GM19372 (cell line): ENCODE data around the gene CD300LD.
"Not testable (repeated sequence)": the region's sequence is repeated elsewhere in the genome, so short reads cannot be mapped to it uniquely, and the experiment has no call there.

Source experiments
- ATAC-seq: cut with Tn5 transposase; IDR thresholded peaks from one replicate; pipeline ENCODE4 v1.9.1; 2021; ENCODE audit warnings: mild to moderate bottlenecking, low read depth, moderate library complexity; ENCODE audit not compliant: unreplicated experiment

The CD300LD gene

DNA sequence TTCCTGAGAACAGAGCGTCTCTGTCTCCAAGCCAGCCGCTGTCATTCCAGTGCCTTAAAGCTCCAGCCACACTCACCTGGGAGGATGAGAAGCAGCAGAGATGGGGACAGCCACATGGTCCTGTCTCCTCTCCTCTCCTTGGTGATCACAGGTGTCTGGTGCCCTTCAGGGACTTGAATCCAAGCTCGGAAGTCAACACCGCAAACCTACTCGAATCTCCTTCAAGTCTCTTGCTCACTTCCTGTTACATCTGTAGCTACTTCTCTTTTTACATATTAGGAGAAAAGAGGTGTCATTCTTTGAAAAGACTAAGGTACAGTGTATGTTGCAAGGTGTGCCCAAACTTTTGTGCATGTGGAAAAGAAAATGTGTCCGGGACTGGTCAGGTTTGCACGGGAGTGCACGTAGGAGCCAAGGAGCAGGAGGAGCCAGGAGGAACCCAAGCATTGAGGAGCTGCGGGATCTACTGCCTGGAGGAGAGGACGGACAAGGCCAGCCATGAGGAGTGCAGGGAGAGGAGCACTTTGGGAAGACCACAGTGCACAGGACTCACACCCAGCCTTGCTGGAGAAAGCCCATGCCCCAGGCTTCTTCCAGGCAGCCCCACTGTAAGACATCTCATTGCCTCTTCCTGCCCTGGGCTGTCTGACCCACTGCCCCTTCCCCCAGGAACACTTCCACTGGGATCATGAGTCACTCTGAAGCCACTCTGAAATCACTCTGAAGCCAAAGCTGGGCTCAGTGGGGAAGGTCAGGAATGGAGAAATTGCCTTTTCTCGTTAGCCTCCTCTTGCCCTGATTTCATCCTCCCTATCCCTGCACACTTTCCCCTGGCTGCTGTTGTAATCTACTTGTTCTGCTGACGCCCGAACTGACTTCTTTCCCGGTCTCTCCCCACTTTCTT, at the start of gene CD300LD:
CD300LD (minus strand) TSS at position 197 of the 904 bp plus-strand sequence; CDS start at position 116, 81 bp downstream.
- no peak for ATAC-seq

DNA sequence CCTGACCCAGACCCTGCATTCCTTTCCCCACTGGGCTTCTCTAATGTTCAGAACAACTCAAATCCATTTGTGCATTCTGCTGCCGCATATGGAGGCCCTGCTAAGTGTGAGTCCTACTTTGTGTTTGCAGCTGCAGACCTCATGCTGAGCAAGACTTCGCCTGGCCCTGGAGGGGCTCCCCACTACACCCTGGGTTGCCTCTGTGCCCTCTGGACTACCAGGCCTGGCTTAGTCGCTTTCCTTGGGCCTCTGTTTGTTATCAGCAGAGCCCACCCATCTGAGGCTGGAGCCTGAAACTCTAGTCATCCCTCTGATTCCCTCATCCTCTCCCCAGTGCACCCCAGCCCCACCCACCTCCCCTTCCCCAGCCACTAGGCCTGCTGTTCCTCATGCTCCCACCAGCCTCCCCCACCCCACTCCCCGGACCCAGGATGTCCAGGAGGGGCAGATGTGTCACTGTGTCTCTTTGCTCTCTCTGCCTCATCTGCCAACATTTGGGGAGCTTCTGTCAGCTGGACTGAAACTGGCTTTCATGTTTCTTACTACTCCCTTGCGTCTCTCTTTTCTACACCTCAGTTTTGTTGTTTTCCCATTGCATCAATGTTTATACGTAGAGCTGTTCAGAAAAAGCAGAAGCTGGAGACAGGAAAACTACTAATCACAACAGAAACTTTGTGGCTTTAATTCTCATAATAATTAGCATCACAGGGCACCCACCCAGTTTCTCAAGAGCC, 49.3 kb upstream of the CD300LD start:
- ATAC-seq = no peak

DNA sequence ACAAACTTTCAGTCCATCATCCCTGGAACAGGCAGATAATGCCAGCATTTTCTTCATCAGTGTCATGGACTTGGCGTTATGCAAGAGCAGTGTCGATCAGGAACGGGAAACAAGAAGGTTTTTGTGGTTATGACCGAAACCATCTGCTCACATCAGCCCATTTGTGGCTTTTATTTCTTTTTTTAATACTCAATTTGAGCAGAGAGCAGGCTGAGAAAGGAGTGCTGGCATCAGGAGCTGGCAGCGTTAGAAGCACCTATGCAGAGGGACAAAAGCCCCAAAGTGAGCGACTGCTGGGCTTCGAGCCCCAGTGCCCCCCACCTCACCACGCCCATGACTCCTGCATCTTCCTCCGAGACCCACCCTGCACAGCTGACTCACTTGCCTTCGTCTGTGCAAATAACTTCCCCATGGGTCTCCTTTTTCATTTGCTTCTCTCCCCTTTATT, 47.6 kb upstream of the CD300LD start:
- no peak for ATAC-seq

DNA sequence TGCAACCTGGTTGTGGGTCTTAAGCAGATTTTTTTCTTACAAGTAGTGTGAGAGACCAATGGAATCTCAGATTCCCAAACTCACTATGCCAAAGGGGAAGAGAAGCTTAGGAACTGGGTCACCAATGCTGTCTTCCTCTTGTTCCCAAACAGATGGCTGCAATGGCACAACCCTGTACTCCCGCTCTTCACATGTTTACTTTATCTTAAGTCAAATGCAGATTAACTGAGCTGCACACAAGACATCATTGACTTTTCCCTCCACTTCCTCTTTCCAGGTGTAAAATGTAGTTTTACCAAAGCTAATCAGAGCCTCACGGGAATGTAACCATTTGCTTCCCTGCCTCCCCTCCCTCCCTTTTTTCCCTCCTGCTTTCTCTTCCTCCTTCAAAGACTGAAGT, 45.8 kb upstream of the CD300LD start:
- no peak for ATAC-seq

DNA sequence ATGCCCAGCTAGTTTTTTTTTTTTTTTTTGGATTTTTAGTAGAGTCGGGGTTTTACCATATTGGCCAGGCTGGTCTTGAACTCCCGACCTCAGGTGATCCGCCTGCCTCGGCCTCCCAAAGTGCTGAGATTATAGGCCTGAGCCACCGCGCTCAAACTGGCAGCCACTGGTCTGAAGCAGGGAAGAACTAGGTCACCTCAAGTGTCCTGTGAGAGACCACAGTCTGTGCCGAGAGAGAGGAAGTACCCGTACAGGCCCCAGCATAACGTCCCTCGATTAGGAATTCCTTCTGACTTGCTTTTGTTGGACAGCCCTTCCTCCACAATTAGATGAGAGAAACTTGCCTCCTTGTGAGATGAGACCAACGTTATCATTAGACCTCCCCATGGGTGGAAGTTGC, 45.2 kb upstream of the CD300LD start:
- no peak for ATAC-seq

DNA sequence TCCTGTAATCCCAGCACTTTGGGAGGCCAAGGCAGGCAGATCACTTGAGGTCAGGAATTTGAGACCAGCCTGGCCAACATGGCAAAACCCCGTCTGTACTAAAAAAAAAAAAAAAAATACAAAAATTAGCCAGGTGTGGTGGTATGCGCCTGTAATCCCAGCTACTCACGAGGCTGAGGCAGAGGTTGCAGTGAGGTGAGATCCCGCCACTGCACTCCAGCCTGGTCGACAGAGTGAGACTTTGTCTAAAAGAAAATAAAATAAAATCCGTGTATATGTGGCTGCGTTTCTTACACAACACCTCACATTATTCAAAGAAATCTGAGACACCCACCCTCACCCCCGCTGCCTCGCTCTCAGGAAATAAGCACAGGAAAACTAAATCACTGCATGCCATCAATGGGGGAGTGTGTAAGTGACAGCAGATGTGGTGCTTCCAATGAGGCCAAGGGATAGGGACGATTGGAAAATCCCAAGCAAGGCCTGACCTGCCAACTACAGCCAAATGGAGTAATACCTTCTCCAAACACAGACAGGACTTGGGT, 44.5 kb upstream of the CD300LD start:
- not testable (repeated sequence) for ATAC-seq

- no peak for ATAC-seq
Observed at GRCh38 chr17:74635418-74635817, 43.3 kb upstream of the CD300LD start.

GRCh38 chr17:74633326-74633725, 41.2 kb upstream of the CD300LD start:
- ATAC-seq = no peak

DNA sequence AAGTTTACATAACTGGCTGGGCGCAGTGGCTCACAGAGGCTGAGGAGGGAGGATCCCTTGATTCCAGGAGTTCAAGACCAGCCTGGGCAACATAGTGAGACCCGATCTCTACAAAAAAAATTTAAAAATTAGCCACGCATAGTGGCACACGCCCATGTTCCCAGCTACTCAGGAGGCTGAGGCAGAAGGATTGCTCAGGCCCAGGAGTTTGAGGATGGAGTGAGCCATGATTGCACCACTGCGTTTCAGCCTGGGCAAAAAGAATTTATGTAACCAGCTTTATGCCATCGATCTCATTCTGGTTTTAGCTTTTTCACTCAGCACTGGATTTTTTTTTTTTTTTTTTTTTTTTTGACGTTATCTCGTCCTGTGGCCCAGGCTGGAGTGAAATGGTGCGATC, 40.5 kb upstream of the CD300LD start:
- no peak for ATAC-seq

GRCh38 chr17:74631468-74632450, 39.7 kb upstream of the CD300LD start:
- no peak for ATAC-seq

DNA sequence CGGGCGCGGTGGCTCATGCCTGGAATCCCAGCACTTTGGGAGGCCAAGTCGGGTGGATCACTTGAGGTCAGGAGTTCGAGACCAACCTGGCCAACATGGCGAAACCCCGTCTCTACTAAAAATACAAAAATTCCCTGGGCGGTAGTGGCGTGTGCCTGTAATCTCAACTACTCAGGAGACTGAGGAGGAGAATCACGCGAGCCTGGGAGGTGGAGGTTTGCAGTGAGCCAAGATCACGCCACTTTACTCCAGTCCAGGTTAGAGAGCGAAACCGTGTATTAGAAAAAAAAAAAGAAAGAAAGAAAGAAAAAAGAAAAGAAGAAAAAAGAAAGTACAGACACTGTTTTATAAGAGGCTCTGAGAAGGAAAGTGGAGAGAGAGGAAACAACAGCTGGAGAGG, 38.2 kb upstream of the CD300LD start:
- not testable (repeated sequence) for ATAC-seq

- no peak for ATAC-seq
Observed at GRCh38 chr17:74625661-74626060, 33.6 kb upstream of the CD300LD start.

DNA sequence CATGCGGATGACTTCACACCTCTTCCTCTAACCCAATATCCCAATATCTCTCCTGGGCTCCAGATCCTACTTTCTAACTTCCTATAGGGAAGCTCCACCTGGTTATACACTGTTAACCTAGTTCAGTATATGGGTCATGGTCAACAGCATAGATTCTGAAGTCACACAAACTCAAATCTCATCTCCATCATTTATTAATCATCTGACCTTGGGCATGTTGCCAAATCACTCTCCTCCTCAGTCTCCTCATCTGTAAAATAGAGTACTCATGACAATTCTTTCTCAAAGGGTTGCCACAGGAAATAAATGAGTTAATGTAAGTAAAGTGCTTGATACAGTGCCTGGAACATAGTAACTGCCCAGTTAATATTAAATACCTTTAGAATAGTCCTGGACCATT, 32.0 kb upstream of the CD300LD start:
- no peak for ATAC-seq

DNA sequence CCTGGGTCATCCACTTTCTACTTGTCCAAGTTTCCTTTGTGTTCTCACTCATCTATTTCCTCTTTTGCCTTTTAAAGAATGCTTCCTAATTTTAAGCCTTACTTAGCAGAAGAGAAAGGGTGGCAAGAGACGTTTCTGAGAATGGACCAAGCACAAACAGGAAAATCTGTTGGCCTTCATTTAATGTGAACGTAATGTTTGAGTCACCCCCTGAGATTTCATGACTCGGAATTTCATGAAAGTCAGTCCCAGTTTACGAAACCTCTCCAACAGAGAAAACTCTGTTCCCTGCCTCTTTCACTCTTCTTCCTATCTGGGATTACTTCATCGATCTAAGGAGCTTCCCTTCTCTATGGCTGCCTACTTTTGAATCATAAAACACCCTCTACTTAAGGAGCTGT, 31.6 kb upstream of the CD300LD start, which contains the start of gene CD300E:
CD300E (minus strand) TSS at position 46 of the 401 bp plus-strand sequence. CDS start 117 bp downstream, outside the sequence.
- no peak for ATAC-seq

- no peak for ATAC-seq
Observed at GRCh38 chr17:74619077-74619673, 27.1 kb upstream of the CD300LD start.

DNA sequence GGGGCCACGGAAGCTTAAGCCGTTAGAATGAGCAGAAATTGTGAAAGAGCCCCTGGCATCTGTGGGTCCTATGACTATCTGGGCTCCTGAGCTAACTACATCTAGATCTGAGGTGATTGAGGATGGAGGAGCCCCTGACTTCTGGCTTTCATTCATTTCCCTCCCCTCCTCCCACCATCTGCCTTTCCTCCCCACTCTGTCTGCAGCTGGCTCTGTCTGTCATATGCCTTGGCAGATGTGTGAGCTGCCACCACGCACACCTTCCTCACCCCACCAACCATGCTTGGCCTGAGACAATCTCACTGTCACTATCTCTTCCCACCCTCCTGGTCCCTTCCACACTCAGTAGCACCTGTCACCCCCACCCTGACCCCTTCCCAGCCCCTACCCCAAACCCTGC, 26.4 kb upstream of the CD300LD start:
- ATAC-seq = no peak

- ATAC-seq = no peak
Observed at GRCh38 chr17:74616696-74617095, 24.6 kb upstream of the CD300LD start.

GRCh38 chr17:74612046-74612445, 20.0 kb upstream of the CD300LD start:
- no peak for ATAC-seq

GRCh38 chr17:74610108-74610507, 18.0 kb upstream of the CD300LD start:
- ATAC-seq = no peak

DNA sequence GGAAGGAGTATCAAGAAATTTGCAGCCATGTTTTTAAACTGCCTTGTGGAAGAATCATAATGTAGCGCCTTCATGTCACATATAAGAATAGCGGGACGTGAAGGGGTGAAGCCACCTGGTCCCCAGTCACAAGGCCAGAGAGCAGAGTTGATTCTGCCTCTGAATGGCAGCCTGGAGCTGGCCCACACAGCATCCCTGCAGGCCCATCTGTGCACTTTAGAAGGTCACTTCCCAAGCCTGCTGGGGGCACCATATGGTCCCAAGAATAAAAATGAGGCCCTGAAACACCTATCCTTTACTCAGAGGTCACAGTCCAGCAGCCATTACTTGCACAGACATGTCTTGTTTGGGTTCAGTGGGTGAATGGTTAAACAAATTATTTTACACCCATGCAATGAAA, 16.4 kb upstream of the CD300LD start:
- ATAC-seq = no peak
